HCT116 (cell line): ENCODE data around the gene UGT1A6. TPM values are rescaled to one million over a fixed set of nuclear protein-coding genes. Genes with fewer than 3 reads are reported as not detected.
"Not testable (repeated sequence)": the region's sequence is repeated elsewhere in the genome, so short reads cannot be mapped to it uniquely, and the experiment has no call there.

Experiments used
- ATAC-seq: fragments of 200-7000 bp; cut with Tn5 transposase; 2 replicates; pipeline ENCODE4 v1.9.1; 2020; ENCODE audit warnings: mild to moderate bottlenecking, moderate library complexity
- BruUV-seq: library from RNA; stranded (reverse); fragments of 400-500 nt; replicated peaks from 2 replicates; lab custom pipeline; 2021; lab: Mats Ljungman, UMichigan
- CTCF ChIA-PET: fragments of 300-600 bp; sonication (Branson Sonifier 250); formaldehyde crosslinking; loops from one replicate; lab custom pipeline; 2021; ENCODE audit warnings: antibody characterized with exemption; lab: Charles Lee
- POLR2A ChIA-PET: fragments of 300-600, 350-600 bp; sonication (Branson Sonifier 250); formaldehyde crosslinking; loops from one replicate; lab custom pipeline; 2021; ENCODE audit warnings: antibody characterized with exemption; lab: Charles Lee
- RAD21 ChIA-PET, 2 experiments: fragments of 300-600 bp; sonication (Branson Sonifier 250); formaldehyde crosslinking; loops; one replicate each; lab custom pipeline; 2023; ENCODE audit warnings: low total read pairs in 2 of 2; ENCODE audit not compliant: uncharacterized antibody in 2 of 2, unreplicated experiment in 2 of 2, low non-redundant PET in 1 of 2; lab: Charles Lee
- DNase-seq: peaks from one replicate; pipeline ENCODE4 v3.0.0-alpha.2; 2010; ENCODE audit warnings: low read depth, low spot score
- H2AFZ ChIP-seq: fragments of 200-600 bp; shearing (Covaris generic), sonication (generic); 2 replicates; pipeline ENCODE4 v1.6.1; 2017; ENCODE audit warnings: low read depth, mixed run types, mixed read lengths, antibody characterized with exemption, low read length; ENCODE audit not compliant: poor library complexity, severe bottlenecking
- H3K27ac ChIP-seq: 2 replicates; pipeline ENCODE4 v1.5.1; 2012; ENCODE audit warnings: low read depth, low read length
- H3K27me3 ChIP-seq: fragments of 200-600 bp; sonication (generic); 2 replicates; pipeline ENCODE4 v1.6.1; 2016; ENCODE audit warnings: mixed run types, low read length, mixed read lengths; ENCODE audit not compliant: insufficient read depth
- H3K36me3 ChIP-seq, 2 experiments: fragments of 200-500 bp in 1 of 2; fragments of 200-600 bp in 1 of 2; sonication (Bioruptor generic) in 1 of 2; sonication (generic) in 1 of 2; 2 replicates each; pipeline versions ENCODE4 v1.5.1 to v1.6.1; 2014 to 2016; ENCODE audit warnings: low read length in 2 of 2, inconsistent platforms in 1 of 2, mixed read lengths in 1 of 2, mixed run types in 1 of 2; ENCODE audit not compliant: insufficient read depth in 2 of 2, control insufficient read depth in 1 of 2
- H3K4me1 ChIP-seq, 2 experiments: fragments of 200-600 bp in 1 of 2; sonication (generic) in 1 of 2; 2 replicates each; pipeline versions ENCODE4 v1.5.1 to v1.6.1; 2012 to 2017; ENCODE audit warnings: low read length in 2 of 2, inconsistent platforms in 1 of 2, mild to moderate bottlenecking in 1 of 2, mixed read lengths in 1 of 2, mixed run types in 1 of 2, moderate library complexity in 1 of 2; ENCODE audit not compliant: insufficient read depth in 2 of 2, control insufficient read depth in 1 of 2
- H3K4me2 ChIP-seq: fragments of 200-600 bp; sonication (generic); 2 replicates; pipeline ENCODE4 v1.6.1; 2017; ENCODE audit warnings: mixed run types, low read length, mixed read lengths
- H3K4me3 ChIP-seq, 2 experiments: fragments of 200-600 bp in 1 of 2; sonication (generic) in 1 of 2; replicated peaks in 1 of 2; 2 replicates each; pipeline ENCODE4 v1.5.1; 2011 to 2016; ENCODE audit warnings: low read length in 2 of 2, control low read depth in 1 of 2, low read depth in 1 of 2, mild to moderate bottlenecking in 1 of 2, mixed read lengths in 1 of 2, mixed run types in 1 of 2
- H3K79me2 ChIP-seq: fragments of 200-600 bp; sonication (generic); 2 replicates; pipeline ENCODE4 v1.6.1; 2017; ENCODE audit warnings: mild to moderate bottlenecking, mixed run types, low read length, moderate library complexity, mixed read lengths; ENCODE audit not compliant: insufficient read depth
- H3K9ac ChIP-seq: fragments of 200-600 bp; sonication (generic); 2 replicates; pipeline ENCODE4 v1.6.1; 2016; ENCODE audit warnings: low read length, mixed read lengths
- H3K9me2 ChIP-seq: fragments of 200-600 bp; sonication (generic), shearing (Covaris generic); 2 replicates; pipeline ENCODE4 v1.6.1; 2017; ENCODE audit warnings: mixed run types, mild to moderate bottlenecking, moderate library complexity; ENCODE audit not compliant: insufficient read depth
- H3K9me3 ChIP-seq, 2 experiments: fragments of 200-500 bp in 1 of 2; fragments of 200-600 bp in 1 of 2; sonication (Bioruptor generic) in 1 of 2; sonication (generic) in 1 of 2; 2 replicates each; pipeline ENCODE4 v1.6.1; 2014 to 2017; ENCODE audit warnings: low read length in 2 of 2, mixed read lengths in 2 of 2, inconsistent platforms in 1 of 2, low read depth in 1 of 2, mild to moderate bottlenecking in 1 of 2, mixed run types in 1 of 2, moderate library complexity in 1 of 2; ENCODE audit not compliant: control insufficient read depth in 1 of 2, insufficient read depth in 1 of 2
- H4K20me1 ChIP-seq: fragments of 200-600 bp; sonication (generic), shearing (Covaris generic); 2 replicates; pipeline ENCODE4 v1.6.1; 2017; ENCODE audit warnings: mixed run types, mild to moderate bottlenecking, moderate library complexity; ENCODE audit not compliant: insufficient read depth
- CBX3 ChIP-seq: IDR thresholded peaks from 2 replicates; pipeline ENCODE4 v1.6.1; 2012; ENCODE audit warnings: low read depth
- ELF1 ChIP-seq: IDR thresholded peaks from 2 replicates; pipeline ENCODE4 v1.6.1; 2012; ENCODE audit warnings: low read depth, borderline replicate concordance
- EZH2phosphoT487 ChIP-seq: fragments of 200-600 bp; IDR thresholded peaks from 2 replicates; pipeline ENCODE4 v1.6.1; 2018; ENCODE audit warnings: antibody characterized with exemption, borderline replicate concordance
- POLR2A ChIP-seq: IDR thresholded peaks from 2 replicates; pipeline ENCODE4 v1.7.0; 2011; ENCODE audit warnings: borderline replicate concordance; ENCODE audit not compliant: insufficient read depth, insufficient read length; ENCODE audit errors: extremely low read depth
- POLR2AphosphoS5 ChIP-seq: IDR thresholded peaks from 2 replicates; pipeline ENCODE4 v1.6.1; 2011; ENCODE audit warnings: mild to moderate bottlenecking, low read depth, low read length, moderate library complexity
- RAD21 ChIP-seq: IDR thresholded peaks from 2 replicates; pipeline ENCODE4 v1.6.1; 2012; ENCODE audit warnings: low read depth, mild to moderate bottlenecking
- SRF ChIP-seq: IDR thresholded peaks from 2 replicates; pipeline ENCODE4 v1.6.1; 2012; ENCODE audit warnings: low read depth
- YY1 ChIP-seq: IDR thresholded peaks from 2 replicates; pipeline ENCODE4 v1.6.1; 2011; ENCODE audit warnings: low read length, low read depth, moderate library complexity, mild to moderate bottlenecking; ENCODE audit not compliant: insufficient replicate concordance; ENCODE audit errors: extremely low read depth
- ZFX ChIP-seq: fragments of 450-650 bp; IDR thresholded peaks from 2 replicates; pipeline ENCODE4 v1.6.1; 2017
- intact Hi-C: fragments of 100-400 bp; cut with micrococcal nuclease; formaldehyde crosslinking; loops from 2 replicates; pipeline ENCODE4 v1.10.0; 2022
- total RNA-seq: library from RNA; stranded (reverse); gene quantifications from one replicate; pipeline ENCODE4 v1.2.1, GENCODE V29; 2021; ENCODE audit not compliant: unreplicated experiment
- TF ChIP-seq, protein P1 (sequence below), 3 experiments: fragments of 200-600 bp in 1 of 3; sonication (generic) in 1 of 3; IDR thresholded peaks in 2 of 3; conservative IDR thresholded peaks in 1 of 3; 2 replicates each; pipeline ENCODE4 v1.5.1; 2012 to 2017; ENCODE audit warnings: low read depth in 2 of 3, low read length in 2 of 3, antibody characterized with exemption in 1 of 3, borderline replicate concordance in 1 of 3, control low read depth in 1 of 3, mild to moderate bottlenecking in 1 of 3, mixed read lengths in 1 of 3, mixed run types in 1 of 3, moderate library complexity in 1 of 3; ENCODE audit not compliant: insufficient read depth in 1 of 3
- TF ChIP-seq, protein P2 (sequence below): IDR thresholded peaks from 2 replicates; pipeline ENCODE4 v1.6.1; 2012
- TF ChIP-seq, protein P3 (sequence below): IDR thresholded peaks from 2 replicates; pipeline ENCODE4 v1.6.1; 2012

The UGT1A6 gene
- total RNA-seq, 1 experiment from 2014 or later = not detected

GRCh38 chr2:233700842-233701241 lies 8.2 kb downstream of the UGT1A6 start:
- CTCF ChIA-PET, POLR2A ChIA-PET, H3K36me3 ChIP-seq: not testable (repeated sequence)

DNA sequence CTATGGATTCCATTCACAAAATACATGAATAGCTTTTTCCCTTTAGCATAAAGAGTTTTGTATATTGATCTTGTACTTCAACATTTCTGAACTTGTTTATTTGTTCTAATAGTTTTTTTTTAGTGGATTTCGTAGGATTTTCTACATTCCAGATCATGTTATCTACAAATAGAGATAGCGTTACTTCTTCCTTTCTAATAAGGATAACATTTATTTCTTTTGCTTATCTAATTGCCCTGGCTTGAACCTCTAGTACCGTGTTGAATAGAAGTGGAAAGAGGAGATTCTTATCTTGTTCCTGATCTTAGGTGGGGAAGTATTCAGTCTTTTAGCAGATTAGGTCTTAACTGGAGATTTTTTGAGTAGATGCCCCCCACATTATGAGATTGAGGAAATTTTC lies 9.5 kb downstream of the UGT1A6 start:
- CTCF ChIA-PET = no interaction called here
- H3K27ac ChIP-seq = no peak overlapping the region

More at GRCh38 chr2:233700842-233701241, 8.2 kb downstream of the UGT1A6 start:
- H3K9ac ChIP-seq, H3K4me2 ChIP-seq, H3K9me3 ChIP-seq, ATAC-seq, DNase-seq, H3K27ac ChIP-seq, H3K4me1 ChIP-seq, H3K9me2 ChIP-seq, H3K27me3 ChIP-seq, intact Hi-C loops, RAD21 ChIA-PET, H2AFZ ChIP-seq, H4K20me1 ChIP-seq, H3K79me2 ChIP-seq, H3K4me3 ChIP-seq, BruUV-seq: not testable (repeated sequence)

More for the DNA sequence above, 9.5 kb downstream of the UGT1A6 start:
- Histone ChIP-seq H2AFZ (no peak overlapping the region), H3K4me1 (no peaks in the 10 kb centered on the region), H3K9ac (no peak overlapping the region), H3K9me2 (no peaks in the 10 kb centered on the region), H3K36me3 (no peaks in the 10 kb centered on the region), H4K20me1 (no peaks in the 10 kb centered on the region), H3K9me3 (no peaks in the 10 kb centered on the region), H3K4me3 (no peak overlapping the region), H3K4me2 (no peak overlapping the region), H3K27me3 (no peaks in the 10 kb centered on the region), H3K79me2 (no peaks in the 10 kb centered on the region)
- ChIA-PET POLR2A (no interaction called here), RAD21 (no interaction called here)
- ATAC-seq (no peak), DNase-seq (no peak)
- intact Hi-C loops = no loop called here
- BruUV-seq = no TSS peak
- TF ChIP-seq, protein P1, sequence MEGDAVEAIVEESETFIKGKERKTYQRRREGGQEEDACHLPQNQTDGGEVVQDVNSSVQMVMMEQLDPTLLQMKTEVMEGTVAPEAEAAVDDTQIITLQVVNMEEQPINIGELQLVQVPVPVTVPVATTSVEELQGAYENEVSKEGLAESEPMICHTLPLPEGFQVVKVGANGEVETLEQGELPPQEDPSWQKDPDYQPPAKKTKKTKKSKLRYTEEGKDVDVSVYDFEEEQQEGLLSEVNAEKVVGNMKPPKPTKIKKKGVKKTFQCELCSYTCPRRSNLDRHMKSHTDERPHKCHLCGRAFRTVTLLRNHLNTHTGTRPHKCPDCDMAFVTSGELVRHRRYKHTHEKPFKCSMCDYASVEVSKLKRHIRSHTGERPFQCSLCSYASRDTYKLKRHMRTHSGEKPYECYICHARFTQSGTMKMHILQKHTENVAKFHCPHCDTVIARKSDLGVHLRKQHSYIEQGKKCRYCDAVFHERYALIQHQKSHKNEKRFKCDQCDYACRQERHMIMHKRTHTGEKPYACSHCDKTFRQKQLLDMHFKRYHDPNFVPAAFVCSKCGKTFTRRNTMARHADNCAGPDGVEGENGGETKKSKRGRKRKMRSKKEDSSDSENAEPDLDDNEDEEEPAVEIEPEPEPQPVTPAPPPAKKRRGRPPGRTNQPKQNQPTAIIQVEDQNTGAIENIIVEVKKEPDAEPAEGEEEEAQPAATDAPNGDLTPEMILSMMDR (IDR thresholded peaks at IDR 0.05 in 2 of 3, conservative IDR thresholded peaks at IDR 0.05 in 1 of 3; ENCODE audit: borderline replicate concordance in 1 of 3, insufficient read depth in 1 of 3, low read depth in 2 of 3, low read length in 2 of 3) = no peak
- TF ChIP-seq, protein P2, sequence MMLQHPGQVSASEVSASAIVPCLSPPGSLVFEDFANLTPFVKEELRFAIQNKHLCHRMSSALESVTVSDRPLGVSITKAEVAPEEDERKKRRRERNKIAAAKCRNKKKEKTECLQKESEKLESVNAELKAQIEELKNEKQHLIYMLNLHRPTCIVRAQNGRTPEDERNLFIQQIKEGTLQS = no peak
- TF ChIP-seq POLR2AphosphoS5 = no peak
- no peak for TF ChIP-seq SRF
- TF ChIP-seq YY1 = no peak
- TF ChIP-seq, protein P3, sequence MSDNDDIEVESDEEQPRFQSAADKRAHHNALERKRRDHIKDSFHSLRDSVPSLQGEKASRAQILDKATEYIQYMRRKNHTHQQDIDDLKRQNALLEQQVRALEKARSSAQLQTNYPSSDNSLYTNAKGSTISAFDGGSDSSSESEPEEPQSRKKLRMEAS = no peak
- TF ChIP-seq ZFX = no peak
- TF ChIP-seq POLR2A = no peak
- TF ChIP-seq CBX3 = no peak
- no peak for TF ChIP-seq ELF1
- TF ChIP-seq RAD21 = no peak
- TF ChIP-seq EZH2phosphoT487 = no peak
